IMR-90 (cell line): Measurements from ENCODE around the gene TICAM1. TPM values are rescaled to one million over a fixed set of nuclear protein-coding genes. Genes with fewer than 3 reads are reported as not detected.

Experiments used
- ATAC-seq: fragments of 200-7000 bp; cut with Tn5 transposase; 2 replicates; pipeline ENCODE4 v1.9.1; 2020; ENCODE audit warnings: low read depth, mild to moderate bottlenecking, moderate library complexity
- BruUV-seq: library from RNA; stranded (reverse); fragments of 400-500 nt; replicated peaks from 2 replicates; lab custom pipeline; 2021; lab: Mats Ljungman, UMichigan
- CTCF ChIA-PET: fragments of 300-600 bp; formaldehyde crosslinking; extraction: SDS; loops from one replicate; lab custom pipeline; 2021; ENCODE audit warnings: antibody characterized with exemption; lab: Yijun Ruan, JAX
- POLR2A ChIA-PET: fragments of 300-600 bp; sonication (Branson Sonifier 250); formaldehyde crosslinking; loops from one replicate; lab custom pipeline; 2022; ENCODE audit warnings: antibody characterized with exemption; ENCODE audit not compliant: unreplicated experiment; lab: Charles Lee
- DNase-seq: peaks from one replicate; pipeline ENCODE4 v3.0.0; 2013
- H2AFZ ChIP-seq: replicated peaks from 2 replicates; pipeline ENCODE3; 2013; ENCODE audit warnings: low read length, mild to moderate bottlenecking; ENCODE audit not compliant: poor library complexity
- H2AK5ac ChIP-seq: 2 replicates; pipeline ENCODE4 v1.6.1; 2013; ENCODE audit warnings: low read depth, low read length, inconsistent platforms
- H2AK9ac ChIP-seq: replicated peaks from 2 replicates; pipeline ENCODE3; 2013; ENCODE audit warnings: mild to moderate bottlenecking, low read depth, low read length, moderate library complexity; ENCODE audit not compliant: poor library complexity
- H2BK120ac ChIP-seq: 2 replicates; pipeline ENCODE4 v1.6.1; 2013; ENCODE audit warnings: low read depth, low read length, inconsistent platforms
- H2BK15ac ChIP-seq: 3 replicates; pipeline ENCODE4 v1.6.1; 2013; ENCODE audit warnings: low read depth, low read length, inconsistent platforms
- H2BK20ac ChIP-seq: 2 replicates; pipeline ENCODE4 v1.6.1; 2013; ENCODE audit warnings: low read depth, mild to moderate bottlenecking, inconsistent platforms, low read length, moderate library complexity
- H2BK5ac ChIP-seq: 2 replicates; pipeline ENCODE4 v1.6.1; 2013; ENCODE audit warnings: mild to moderate bottlenecking, low read depth, low read length, inconsistent platforms; ENCODE audit not compliant: poor library complexity, severe bottlenecking
- H3K14ac ChIP-seq: replicated peaks from 2 replicates; pipeline ENCODE4 v1.6.1; 2013; ENCODE audit warnings: low read depth, low read length, inconsistent platforms
- H3K18ac ChIP-seq: 2 replicates; pipeline ENCODE4 v1.6.1; 2013; ENCODE audit warnings: low read depth, low read length, control low read depth
- H3K23ac ChIP-seq: 2 replicates; pipeline ENCODE4 v1.6.1; 2013; ENCODE audit warnings: low read depth, low read length, inconsistent platforms
- H3K27ac ChIP-seq: 2 replicates; pipeline ENCODE4 v1.5.1; 2013; ENCODE audit warnings: mild to moderate bottlenecking, control low read depth, low read length; ENCODE audit not compliant: insufficient read depth
- H3K27me3 ChIP-seq: 2 replicates; pipeline ENCODE4 v1.6.1; 2013; ENCODE audit warnings: low read length; ENCODE audit not compliant: control insufficient read depth, insufficient read depth
- H3K36me3 ChIP-seq: 2 replicates; pipeline ENCODE4 v1.6.1; 2013; ENCODE audit warnings: low read length, mixed read lengths; ENCODE audit not compliant: control insufficient read depth, insufficient read depth
- H3K4ac ChIP-seq: 2 replicates; pipeline ENCODE4 v1.6.1; 2013; ENCODE audit warnings: low read depth, low read length, inconsistent platforms
- H3K4me1 ChIP-seq: 2 replicates; pipeline ENCODE4 v1.6.1; 2013; ENCODE audit warnings: low read length, mixed read lengths; ENCODE audit not compliant: control insufficient read depth, insufficient read depth
- H3K4me2 ChIP-seq: 2 replicates; pipeline ENCODE4 v1.6.1; 2013; ENCODE audit warnings: low read depth, mild to moderate bottlenecking, control low read depth, low read length, moderate library complexity
- H3K4me3 ChIP-seq: 2 replicates; pipeline ENCODE4 v1.5.1; 2013; ENCODE audit warnings: low read depth, mild to moderate bottlenecking, control low read depth, low read length, moderate library complexity; ENCODE audit not compliant: insufficient read depth
- H3K56ac ChIP-seq: 2 replicates; pipeline ENCODE4 v1.6.1; 2013; ENCODE audit warnings: low read length, inconsistent platforms; ENCODE audit not compliant: insufficient read depth; ENCODE audit errors: extremely low read depth
- H3K79me1 ChIP-seq, 2 experiments: 2 replicates each; pipeline ENCODE4 v1.6.1; 2013; ENCODE audit warnings: low read length in 2 of 2, inconsistent platforms in 1 of 2, low read depth in 1 of 2
- H3K9ac ChIP-seq: 2 replicates; pipeline ENCODE4 v1.6.1; 2013; ENCODE audit warnings: low read depth, low read length, control low read depth
- H3K9me1 ChIP-seq: 2 replicates; pipeline ENCODE4 v1.6.1; 2013; ENCODE audit warnings: low read length, inconsistent platforms; ENCODE audit not compliant: insufficient read depth
- H3K9me3 ChIP-seq: 2 replicates; pipeline ENCODE4 v1.6.1; 2013; ENCODE audit warnings: low read length; ENCODE audit not compliant: control insufficient read depth, insufficient read depth
- H4K20me1 ChIP-seq: 2 replicates; pipeline ENCODE4 v1.6.1; 2013; ENCODE audit warnings: low read length, inconsistent platforms; ENCODE audit not compliant: insufficient read depth
- H4K5ac ChIP-seq: 2 replicates; pipeline ENCODE4 v1.6.1; 2013; ENCODE audit warnings: mild to moderate bottlenecking, low read depth, low read length, control low read depth
- H4K8ac ChIP-seq, 2 experiments: 2 replicates each; pipeline ENCODE4 v1.6.1; 2013; ENCODE audit warnings: low read depth in 2 of 2, low read length in 2 of 2, control low read depth in 1 of 2, inconsistent platforms in 1 of 2
- H4K91ac ChIP-seq: 2 replicates; pipeline ENCODE4 v1.6.1; 2013; ENCODE audit warnings: low read depth, low read length, inconsistent platforms; ENCODE audit not compliant: insufficient read depth
- FOS ChIP-seq: fragments of 150-350 bp; IDR thresholded peaks from 2 replicates; pipeline ENCODE4 v1.6.1; 2016; ENCODE audit warnings: low read depth, low read length
- MAFK ChIP-seq: IDR thresholded peaks from 2 replicates; pipeline ENCODE4 v1.6.1; 2012; ENCODE audit warnings: low read depth, low read length, improper control_type of control experiment
- MAZ ChIP-seq: IDR thresholded peaks from 2 replicates; pipeline ENCODE4 v1.6.1; 2012; ENCODE audit warnings: low read depth, mild to moderate bottlenecking, low read length, improper control_type of control experiment, moderate library complexity, borderline replicate concordance
- POLR2A ChIP-seq: IDR thresholded peaks from 2 replicates; pipeline ENCODE4 v1.6.1; 2012; ENCODE audit warnings: mild to moderate bottlenecking, low read depth, low read length
- RAD21 ChIP-seq: IDR thresholded peaks from 2 replicates; pipeline ENCODE4 v1.6.1; 2012; ENCODE audit warnings: low read length, improper control_type of control experiment
- RCOR1 ChIP-seq: IDR thresholded peaks from 2 replicates; pipeline ENCODE4 v1.6.1; 2012; ENCODE audit warnings: mild to moderate bottlenecking, low read length, improper control_type of control experiment; ENCODE audit not compliant: insufficient replicate concordance
- RFX5 ChIP-seq: IDR thresholded peaks from 2 replicates; pipeline ENCODE4 v1.8.0; 2012; ENCODE audit warnings: low read depth, mild to moderate bottlenecking, low read length, moderate library complexity
- WGBS, 2 experiments: methylation state at CpG; one replicate each; pipeline versions ENCODE4 v1.1.5 to v1.1.7; 2013; ENCODE audit warnings: missing lambda C conversion rate in 2 of 2; ENCODE audit not compliant: insufficient read length in 1 of 2; ENCODE audit errors: extremely low coverage in 2 of 2; 5-methylcytosine and 5-hydroxymethylcytosine counted together
- dilution Hi-C: fragments of 300-500 bp; cut with HindIII; formaldehyde crosslinking; loops from one replicate; pipeline ENCODE4 v1.14.3; 2018; ENCODE audit warnings: low sequenced_read_pairs; ENCODE audit not compliant: unreplicated experiment
- in situ Hi-C: fragments of 300-500 bp; cut with MboI; formaldehyde crosslinking; loops from 3 replicates; pipeline ENCODE4 v1.14.3; 2019; ENCODE audit warnings: low sequenced_read_pairs, inconsistent platforms, mixed read lengths
- intact Hi-C: fragments of 100-400 bp; cut with micrococcal nuclease; formaldehyde crosslinking; loops from 2 replicates; pipeline ENCODE4 v1.10.0; 2022
- polyA plus RNA-seq, 3 experiments: library from polyadenylated mRNA; depleted of rRNA; stranded (reverse); fragments of >200 nt; gene quantifications; 2 replicates each; pipeline ENCODE4 v1.2.3, GENCODE V29; 2012; ENCODE audit warnings: low replicate concordance in 1 of 3
- total RNA-seq: library from RNA; depleted of rRNA; stranded (reverse); fragments of >200 nt; gene quantifications from 2 replicates; pipeline ENCODE4 v1.2.3, GENCODE V29; 2012
- TF ChIP-seq, protein P1 (sequence below): fragments of 150-350 bp; IDR thresholded peaks from 2 replicates; pipeline ENCODE4 v1.6.1; 2016; ENCODE audit warnings: low read depth, mild to moderate bottlenecking, low read length, moderate library complexity, borderline replicate concordance

The TICAM1 gene
- total and polyA plus RNA-seq, 2 of the 4 experiments (the other 2 are of a cell fraction): 0.90 to 9.2 TPM

DNA sequence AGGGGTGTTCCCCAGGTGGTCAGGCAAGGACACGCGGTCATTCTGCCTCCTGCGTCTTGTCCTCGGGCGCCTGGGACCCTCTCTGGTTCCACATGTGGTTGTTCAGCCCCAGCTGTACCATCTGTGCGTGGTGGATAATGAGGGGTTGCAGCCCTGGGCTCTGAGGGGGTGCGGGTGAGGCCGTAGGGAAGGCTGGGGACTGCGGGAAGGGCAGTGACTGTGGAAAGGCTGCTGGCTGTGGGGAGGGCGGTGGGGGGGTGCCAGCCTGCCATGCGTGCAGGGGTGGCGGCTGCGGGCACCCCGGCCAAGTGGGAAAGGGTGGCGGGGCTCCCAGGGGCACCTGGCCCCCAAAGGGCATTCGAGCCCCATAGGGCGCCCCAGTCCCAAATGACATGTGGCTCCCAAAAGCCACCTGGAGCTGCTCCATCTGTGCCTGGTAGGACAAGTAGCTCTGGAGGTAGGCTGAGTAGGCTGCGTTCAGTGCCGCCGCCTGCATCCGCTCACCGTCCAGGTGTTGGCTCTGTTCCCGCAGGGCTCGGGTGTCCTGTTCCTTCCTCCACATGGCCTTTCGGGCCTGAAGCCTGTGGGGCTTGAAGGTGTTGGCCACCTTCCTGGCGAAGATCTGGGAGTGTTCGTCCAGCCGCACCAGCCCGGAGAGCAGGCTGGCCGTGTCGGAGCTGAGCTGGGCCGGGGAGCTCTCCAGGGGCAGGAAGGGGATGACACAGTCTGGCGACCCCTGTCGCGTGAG, 15.1 kb downstream of the TICAM1 start:
- Histone ChIP-seq H2AK9ac (peak overlapping the region; percentile 97), H3K56ac (no peak overlapping the region), H4K20me1 (peaks cover 8% of the 10 kb centered on the region; the same call in 1 of the 2 replicates), H3K14ac (0 out of 2 replicates have a peak overlapping the region, but pooled peaks have one; percentile 27), H3K9ac (no peak overlapping the region), H2AFZ (peak overlapping the region; percentile 50), H3K36me3 (peaks cover 24% of the 10 kb centered on the region), H3K4me1 (peaks cover 2% of the 10 kb centered on the region; the same call in 1 of the 2 replicates), H2BK5ac (peak overlapping the region; percentile 14), H4K8ac (peak overlapping the region; percentile 84 to 87; a peak in 3 of 4 replicates), H3K79me1 (peaks cover 10 to 36% of the 10 kb centered on the region in 2 experiments; a peak in 2 of 4 replicates), H3K9me1 (0 out of 2 replicates have a peak, but pooled peaks cover 3% of the 10 kb centered on the region), H3K18ac (no peak overlapping the region), H3K4me3 (no peak overlapping the region), H2BK20ac (0 out of 2 replicates have a peak overlapping the region, but pooled peaks have one; percentile 11), H2BK15ac (no peak overlapping the region), H4K91ac (peak overlapping the region; percentile 76), H3K4ac (peak overlapping the region; percentile 81), H3K4me2 (no peak overlapping the region), H3K27me3 (no peaks in the 10 kb centered on the region), H2AK5ac (peak overlapping the region; percentile 95), H3K9me3 (no peaks in the 10 kb centered on the region), H2BK120ac (peak overlapping the region; percentile 33; the same call in 1 of the 2 replicates), H3K23ac (no peak overlapping the region), H4K5ac (peak overlapping the region; percentile 14; the same call in 1 of the 2 replicates), H3K27ac (peak overlapping the region; percentile 35)
- TF ChIP-seq RAD21 (no peak), RFX5 (no peak), MAZ (no peak), MAFK (no peak), POLR2A (no peak), RCOR1 (no peak), FOS (no peak)
- TF ChIP-seq, protein P1, sequence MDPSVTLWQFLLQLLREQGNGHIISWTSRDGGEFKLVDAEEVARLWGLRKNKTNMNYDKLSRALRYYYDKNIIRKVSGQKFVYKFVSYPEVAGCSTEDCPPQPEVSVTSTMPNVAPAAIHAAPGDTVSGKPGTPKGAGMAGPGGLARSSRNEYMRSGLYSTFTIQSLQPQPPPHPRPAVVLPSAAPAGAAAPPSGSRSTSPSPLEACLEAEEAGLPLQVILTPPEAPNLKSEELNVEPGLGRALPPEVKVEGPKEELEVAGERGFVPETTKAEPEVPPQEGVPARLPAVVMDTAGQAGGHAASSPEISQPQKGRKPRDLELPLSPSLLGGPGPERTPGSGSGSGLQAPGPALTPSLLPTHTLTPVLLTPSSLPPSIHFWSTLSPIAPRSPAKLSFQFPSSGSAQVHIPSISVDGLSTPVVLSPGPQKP: no peak
- whole genome bisulfite sequencing, 2 experiments: 96% methylated on average over 20 of the region's 35 CpGs; no CpG with 5 or more reads in 1 of the 2 experiments
- intact Hi-C loops: no loop called here
- dilution Hi-C loops: no loop called here
- in situ Hi-C loops: no loop called here
- ATAC-seq: no peak
- no peak for DNase-seq
- ChIA-PET POLR2A (no interaction called here), CTCF (no interaction called here)
- no TSS peak for BruUV-seq
